HepG2 (cell line): ENCODE measurements around the gene DNAH8. TPM values are rescaled to one million over a fixed set of nuclear protein-coding genes. Genes with fewer than 3 reads are reported as not detected.

ENCODE experiments used
- ATF6 ChIP-seq: sonication (generic); formaldehyde crosslinking; conservative IDR thresholded peaks from 2 replicates; pipeline ENCODE4 v1.4.0; 2020; ENCODE audit warnings: missing genetic modification reagents
- ELF1 ChIP-seq: sonication (generic); formaldehyde crosslinking; IDR thresholded peaks from 2 replicates; pipeline ENCODE4 v1.4.0; 2020; ENCODE audit warnings: missing genetic modification reagents
- ESRRA ChIP-seq: sonication (generic); formaldehyde crosslinking; IDR thresholded peaks from 2 replicates; pipeline ENCODE4 v1.5.1; 2020; ENCODE audit warnings: mild to moderate bottlenecking, low read depth, missing genetic modification reagents
- KDM5A ChIP-seq: fragments of 200-600 bp; sonication (generic); IDR thresholded peaks from 2 replicates; pipeline ENCODE4 v1.7.0; 2018; ENCODE audit warnings: antibody characterized with exemption, mild to moderate bottlenecking, low read length, borderline replicate concordance
- ZNF317 ChIP-seq: sonication (generic); formaldehyde crosslinking; IDR thresholded peaks from 2 replicates; pipeline ENCODE4 v1.5.0; 2020; ENCODE audit warnings: mild to moderate bottlenecking, missing genetic modification reagents
- polyA plus RNA-seq, 8 experiments: library from polyadenylated mRNA; depleted of rRNA in 3 of 8; stranded (reverse) in 7 of 8; unstranded in 1 of 8; fragments of >200 nt; fragmentation: Illumina TruSeq in 4 of 8; extraction: Trizol in 4 of 8; gene quantifications; 2 replicates each; pipeline versions ENCODE4 v1.2.1 to v1.2.3, GENCODE V29; 2011 to 2016; ENCODE audit warnings: low read depth in 4 of 8, missing spikeins in 1 of 8, mixed read lengths in 1 of 8; ENCODE audit not compliant: insufficient read depth in 1 of 8
- total RNA-seq, 5 experiments: library from RNA; depleted of rRNA; stranded (reverse); fragments of >200 nt; fragmentation: Illumina TruSeq; extraction: Trizol; gene quantifications; 2 replicates each; pipeline ENCODE4 v1.2.3, GENCODE V29; 2016; ENCODE audit warnings: low read depth in 1 of 5
- TF ChIP-seq, protein P1 (sequence below): IDR thresholded peaks from 2 replicates; pipeline ENCODE4 v1.6.1; 2016; ENCODE audit warnings: low read depth
- TF ChIP-seq, protein P2 (sequence below): sonication (generic); formaldehyde crosslinking; IDR thresholded peaks from 2 replicates; pipeline ENCODE4 v1.9.0; 2021; ENCODE audit warnings: missing genetic modification reagents, mild to moderate bottlenecking, borderline replicate concordance

DNAH8 gene
- total and polyA plus RNA-seq, 2 of the 13 experiments (the other 11 are each of a cell fraction or from before 2014, with no cell fraction given) = not detected

GRCh38 chr6:38976801-38977500, 261.8 kb downstream of the DNAH8 start (continued):
- TF ChIP-seq ATF6 (CRISPR knock-in tag) (no peak), ELF1 (CRISPR knock-in tag) (no peak), KDM5A (no peak), ESRRA (CRISPR knock-in tag) (no peak), ZNF317 (CRISPR knock-in tag) (no peak)
- TF ChIP-seq, protein P1, sequence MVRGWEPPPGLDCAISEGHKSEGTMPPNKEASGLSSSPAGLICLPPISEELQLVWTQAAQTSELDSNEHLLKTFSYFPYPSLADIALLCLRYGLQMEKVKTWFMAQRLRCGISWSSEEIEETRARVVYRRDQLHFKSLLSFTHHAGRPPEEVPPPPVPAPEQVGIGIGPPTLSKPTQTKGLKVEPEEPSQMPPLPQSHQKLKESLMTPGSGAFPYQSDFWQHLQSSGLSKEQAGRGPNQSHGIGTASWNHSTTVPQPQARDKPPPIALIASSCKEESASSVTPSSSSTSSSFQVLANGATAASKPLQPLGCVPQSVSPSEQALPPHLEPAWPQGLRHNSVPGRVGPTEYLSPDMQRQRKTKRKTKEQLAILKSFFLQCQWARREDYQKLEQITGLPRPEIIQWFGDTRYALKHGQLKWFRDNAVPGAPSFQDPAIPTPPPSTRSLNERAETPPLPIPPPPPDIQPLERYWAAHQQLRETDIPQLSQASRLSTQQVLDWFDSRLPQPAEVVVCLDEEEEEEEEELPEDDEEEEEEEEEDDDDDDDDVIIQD (CRISPR knock-in tag) = no peak
- TF ChIP-seq, protein P2, sequence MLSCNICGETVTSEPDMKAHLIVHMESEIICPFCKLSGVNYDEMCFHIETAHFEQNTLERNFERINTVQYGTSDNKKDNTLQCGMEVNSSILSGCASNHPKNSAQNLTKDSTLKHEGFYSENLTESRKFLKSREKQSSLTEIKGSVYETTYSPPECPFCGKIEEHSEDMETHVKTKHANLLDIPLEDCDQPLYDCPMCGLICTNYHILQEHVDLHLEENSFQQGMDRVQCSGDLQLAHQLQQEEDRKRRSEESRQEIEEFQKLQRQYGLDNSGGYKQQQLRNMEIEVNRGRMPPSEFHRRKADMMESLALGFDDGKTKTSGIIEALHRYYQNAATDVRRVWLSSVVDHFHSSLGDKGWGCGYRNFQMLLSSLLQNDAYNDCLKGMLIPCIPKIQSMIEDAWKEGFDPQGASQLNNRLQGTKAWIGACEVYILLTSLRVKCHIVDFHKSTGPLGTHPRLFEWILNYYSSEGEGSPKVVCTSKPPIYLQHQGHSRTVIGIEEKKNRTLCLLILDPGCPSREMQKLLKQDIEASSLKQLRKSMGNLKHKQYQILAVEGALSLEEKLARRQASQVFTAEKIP (CRISPR knock-in tag) = no peak
